GM23338 (cell line): ENCODE measurements around the gene ERMARD. TPM values are rescaled to one million over a fixed set of nuclear protein-coding genes. Genes with fewer than 3 reads are reported as not detected.

Experiments
- ATAC-seq: fragments of 200-7000 bp; cut with Tn5 transposase; 3 replicates; pipeline ENCODE4 v1.9.1; 2020
- DNase-seq: peaks from one replicate; pipeline ENCODE4 v3.0.0-alpha.2; 2015; ENCODE audit warnings: low spot score
- H2AFZ ChIP-seq: fragments of 200-600 bp; sonication (generic); 2 replicates; pipeline ENCODE4 v1.8.0; 2016; ENCODE audit warnings: antibody characterized with exemption, mild to moderate bottlenecking, moderate library complexity
- H3F3A ChIP-seq: fragments of 200-600 bp; sonication (generic); replicated peaks from 2 replicates; pipeline ENCODE4 v1.8.0; 2017; ENCODE audit warnings: antibody characterized with exemption, mixed run types, low read depth
- H3K27ac ChIP-seq: fragments of 200-600 bp; sonication (generic); 2 replicates; pipeline ENCODE4 v1.6.1; 2016; ENCODE audit warnings: low read depth
- H3K27me3 ChIP-seq: fragments of 200-600 bp; sonication (generic); 2 replicates; pipeline ENCODE4 v1.8.0; 2016; ENCODE audit warnings: mild to moderate bottlenecking, mixed run types, moderate library complexity; ENCODE audit not compliant: insufficient read depth
- H3K36me3 ChIP-seq: fragments of 200-600 bp; sonication (generic); 2 replicates; pipeline ENCODE4 v1.8.0; 2016; ENCODE audit warnings: mild to moderate bottlenecking; ENCODE audit not compliant: insufficient read depth
- H3K4me1 ChIP-seq: fragments of 200-600 bp; sonication (generic); 2 replicates; pipeline ENCODE4 v1.8.0; 2016; ENCODE audit warnings: mild to moderate bottlenecking, moderate library complexity; ENCODE audit not compliant: insufficient read depth
- H3K4me2 ChIP-seq: fragments of 200-600 bp; sonication (generic); 2 replicates; pipeline ENCODE4 v1.7.1; 2017; ENCODE audit warnings: mixed run types
- H3K4me3 ChIP-seq: fragments of 200-600 bp; sonication (generic); 2 replicates; pipeline ENCODE4 v1.6.1; 2016; ENCODE audit warnings: mixed run types
- H3K79me2 ChIP-seq: fragments of 200-600 bp; sonication (generic); replicated peaks from 2 replicates; pipeline ENCODE4 v1.8.0; 2017; ENCODE audit warnings: mild to moderate bottlenecking; ENCODE audit not compliant: insufficient read depth
- H3K9me2 ChIP-seq: fragments of 200-600 bp; sonication (generic); 2 replicates; pipeline ENCODE4 v1.8.0; 2017; ENCODE audit not compliant: insufficient read depth
- H4K20me1 ChIP-seq: fragments of 200-600 bp; sonication (generic); replicated peaks from 2 replicates; pipeline ENCODE4 v1.8.0; 2017; ENCODE audit warnings: mild to moderate bottlenecking; ENCODE audit not compliant: insufficient read depth
- H3K27ac Mint-ChIP-seq: 2 replicates; pipeline ENCODE4 v1.8.0; 2020; ENCODE audit warnings: inconsistent platforms, mild to moderate bottlenecking, moderate library complexity, mixed read lengths
- H3K27me3 Mint-ChIP-seq: 3 replicates; pipeline ENCODE4 v1.8.0; 2022; ENCODE audit warnings: low read depth, mild to moderate bottlenecking, moderate library complexity, mixed read lengths, inconsistent platforms; ENCODE audit not compliant: insufficient read depth, poor library complexity
- H3K36me3 Mint-ChIP-seq: 3 replicates; pipeline ENCODE4 v1.8.0; 2021; ENCODE audit warnings: low read depth, mild to moderate bottlenecking, inconsistent platforms, moderate library complexity, mixed read lengths
- H3K4me1 Mint-ChIP-seq: 3 replicates; pipeline ENCODE4 v1.8.0; 2020; ENCODE audit warnings: mild to moderate bottlenecking, inconsistent platforms, mixed read lengths
- H3K4me3 Mint-ChIP-seq: 3 replicates; pipeline ENCODE4 v1.8.0; 2021; ENCODE audit warnings: moderate library complexity, mild to moderate bottlenecking, inconsistent platforms, mixed read lengths
- H3K9me3 Mint-ChIP-seq: 3 replicates; pipeline ENCODE4 v1.8.0; 2020; ENCODE audit warnings: moderate library complexity, mild to moderate bottlenecking, inconsistent platforms, mixed read lengths
- CREB1 ChIP-seq: fragments of 250-450 bp; sonication (Bioruptor Pico); IDR thresholded peaks from 2 replicates; pipeline ENCODE4 v1.5.0; 2020; ENCODE audit warnings: low read depth, mild to moderate bottlenecking, moderate library complexity
- EZH2 ChIP-seq: fragments of 200-600 bp; sonication (generic); IDR thresholded peaks from one replicate; pipeline ENCODE4 v1.8.0; 2017; ENCODE audit warnings: antibody characterized with exemption, mild to moderate bottlenecking, low read depth; ENCODE audit not compliant: unreplicated experiment
- EZH2phosphoT487 ChIP-seq: fragments of 200-600 bp; sonication (generic); IDR thresholded peaks from one replicate; pipeline ENCODE4 v1.8.1; 2018; ENCODE audit warnings: antibody characterized with exemption; ENCODE audit not compliant: unreplicated experiment
- JUNB ChIP-seq: IDR thresholded peaks from one replicate; pipeline ENCODE4 v1.6.1; 2016; ENCODE audit warnings: antibody characterized with exemption; ENCODE audit not compliant: unreplicated experiment
- POLR2AphosphoS5 ChIP-seq: IDR thresholded peaks from 2 replicates; pipeline ENCODE4 v1.6.1; 2016; ENCODE audit warnings: antibody characterized with exemption, low read depth
- STAT1 ChIP-seq: IDR thresholded peaks from one replicate; pipeline ENCODE4 v1.6.1; 2016; ENCODE audit warnings: antibody characterized with exemption; ENCODE audit not compliant: unreplicated experiment
- ZNF114 ChIP-seq: fragments of 250-450 bp; sonication (Bioruptor Pico); IDR thresholded peaks from 2 replicates; pipeline ENCODE4 v1.5.0; 2020; ENCODE audit warnings: mild to moderate bottlenecking, moderate library complexity
- ZNF331 ChIP-seq: fragments of 250-450 bp; sonication (Bioruptor Pico); IDR thresholded peaks from 2 replicates; pipeline ENCODE4 v1.5.0; 2020; ENCODE audit warnings: low read depth, mild to moderate bottlenecking, moderate library complexity
- polyA plus RNA-seq: library from polyadenylated mRNA; unstranded; fragments of >200 nt; fragmentation: Nextera tagmentation; extraction: Ambion mirVana; gene quantifications from 2 replicates; pipeline ENCODE4 v1.2.1, GENCODE V29; 2016
- total RNA-seq: library from RNA; depleted of rRNA; stranded (reverse); fragments of >200 nt; shearing (Covaris generic); gene quantifications from 2 replicates; pipeline ENCODE4 v1.2.3, GENCODE V29; 2014
- TF ChIP-seq, protein P1 (sequence below): IDR thresholded peaks from 2 replicates; pipeline ENCODE4 v1.6.1; 2016; ENCODE audit warnings: antibody characterized with exemption
- TF ChIP-seq, protein P2 (sequence below): IDR thresholded peaks from one replicate; pipeline ENCODE4 v1.6.1; 2018; ENCODE audit warnings: antibody characterized with exemption; ENCODE audit not compliant: unreplicated experiment
- TF ChIP-seq, protein P3 (sequence below): fragments of 250-450 bp; sonication (Bioruptor Pico); IDR thresholded peaks from 2 replicates; pipeline ENCODE4 v1.5.0; 2020; ENCODE audit warnings: mild to moderate bottlenecking, moderate library complexity

Gene ERMARD
- total and polyA plus RNA-seq, 2 experiments from 2014 or later, result 7.6 to 8.6 TPM

DNA sequence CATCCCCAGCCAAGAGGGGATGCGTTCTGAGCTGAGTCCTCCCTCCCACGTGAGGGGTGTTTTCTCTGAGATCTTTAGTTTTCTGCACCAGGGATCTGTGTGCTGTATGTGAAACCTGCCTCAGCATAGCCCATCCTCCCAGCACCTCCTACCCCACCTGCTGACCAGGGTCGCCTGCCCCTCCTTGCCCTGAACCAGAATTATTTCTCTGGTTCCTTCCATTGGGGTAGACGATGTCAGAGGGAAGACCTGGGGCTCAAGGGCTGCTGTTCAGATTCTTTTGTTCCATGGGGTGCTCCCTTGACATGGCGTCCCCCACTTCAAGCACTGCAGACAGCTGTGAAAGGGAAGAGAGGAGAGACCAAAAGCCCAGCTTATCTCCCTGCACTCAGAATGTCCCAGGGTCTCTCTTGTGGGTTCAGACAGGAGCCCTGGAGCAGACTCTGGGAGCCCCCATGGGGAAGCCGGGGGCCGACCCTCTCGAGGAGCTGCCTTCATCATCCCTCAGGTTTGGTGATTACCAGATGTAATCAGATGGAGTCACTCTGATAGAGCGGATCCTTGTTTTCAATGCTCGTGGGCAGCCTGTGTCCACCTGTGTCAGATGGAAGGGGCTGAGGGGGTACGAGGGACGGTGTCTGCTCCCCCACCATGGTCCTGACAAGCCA, 74.3 kb downstream of the ERMARD start (continued):
- TF ChIP-seq, protein P1, sequence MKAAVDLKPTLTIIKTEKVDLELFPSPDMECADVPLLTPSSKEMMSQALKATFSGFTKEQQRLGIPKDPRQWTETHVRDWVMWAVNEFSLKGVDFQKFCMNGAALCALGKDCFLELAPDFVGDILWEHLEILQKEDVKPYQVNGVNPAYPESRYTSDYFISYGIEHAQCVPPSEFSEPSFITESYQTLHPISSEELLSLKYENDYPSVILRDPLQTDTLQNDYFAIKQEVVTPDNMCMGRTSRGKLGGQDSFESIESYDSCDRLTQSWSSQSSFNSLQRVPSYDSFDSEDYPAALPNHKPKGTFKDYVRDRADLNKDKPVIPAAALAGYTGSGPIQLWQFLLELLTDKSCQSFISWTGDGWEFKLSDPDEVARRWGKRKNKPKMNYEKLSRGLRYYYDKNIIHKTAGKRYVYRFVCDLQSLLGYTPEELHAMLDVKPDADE, result no peak
- TF ChIP-seq, protein P2, sequence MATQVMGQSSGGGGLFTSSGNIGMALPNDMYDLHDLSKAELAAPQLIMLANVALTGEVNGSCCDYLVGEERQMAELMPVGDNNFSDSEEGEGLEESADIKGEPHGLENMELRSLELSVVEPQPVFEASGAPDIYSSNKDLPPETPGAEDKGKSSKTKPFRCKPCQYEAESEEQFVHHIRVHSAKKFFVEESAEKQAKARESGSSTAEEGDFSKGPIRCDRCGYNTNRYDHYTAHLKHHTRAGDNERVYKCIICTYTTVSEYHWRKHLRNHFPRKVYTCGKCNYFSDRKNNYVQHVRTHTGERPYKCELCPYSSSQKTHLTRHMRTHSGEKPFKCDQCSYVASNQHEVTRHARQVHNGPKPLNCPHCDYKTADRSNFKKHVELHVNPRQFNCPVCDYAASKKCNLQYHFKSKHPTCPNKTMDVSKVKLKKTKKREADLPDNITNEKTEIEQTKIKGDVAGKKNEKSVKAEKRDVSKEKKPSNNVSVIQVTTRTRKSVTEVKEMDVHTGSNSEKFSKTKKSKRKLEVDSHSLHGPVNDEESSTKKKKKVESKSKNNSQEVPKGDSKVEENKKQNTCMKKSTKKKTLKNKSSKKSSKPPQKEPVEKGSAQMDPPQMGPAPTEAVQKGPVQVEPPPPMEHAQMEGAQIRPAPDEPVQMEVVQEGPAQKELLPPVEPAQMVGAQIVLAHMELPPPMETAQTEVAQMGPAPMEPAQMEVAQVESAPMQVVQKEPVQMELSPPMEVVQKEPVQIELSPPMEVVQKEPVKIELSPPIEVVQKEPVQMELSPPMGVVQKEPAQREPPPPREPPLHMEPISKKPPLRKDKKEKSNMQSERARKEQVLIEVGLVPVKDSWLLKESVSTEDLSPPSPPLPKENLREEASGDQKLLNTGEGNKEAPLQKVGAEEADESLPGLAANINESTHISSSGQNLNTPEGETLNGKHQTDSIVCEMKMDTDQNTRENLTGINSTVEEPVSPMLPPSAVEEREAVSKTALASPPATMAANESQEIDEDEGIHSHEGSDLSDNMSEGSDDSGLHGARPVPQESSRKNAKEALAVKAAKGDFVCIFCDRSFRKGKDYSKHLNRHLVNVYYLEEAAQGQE, result no peak
- TF ChIP-seq EZH2phosphoT487 (no peak), ZNF331 (CRISPR knock-in tag) (no peak), CREB1 (CRISPR knock-in tag) (no peak), JUNB (no peak), ZNF114 (CRISPR knock-in tag) (no peak), EZH2 (no peak), STAT1 (no peak)

DNA sequence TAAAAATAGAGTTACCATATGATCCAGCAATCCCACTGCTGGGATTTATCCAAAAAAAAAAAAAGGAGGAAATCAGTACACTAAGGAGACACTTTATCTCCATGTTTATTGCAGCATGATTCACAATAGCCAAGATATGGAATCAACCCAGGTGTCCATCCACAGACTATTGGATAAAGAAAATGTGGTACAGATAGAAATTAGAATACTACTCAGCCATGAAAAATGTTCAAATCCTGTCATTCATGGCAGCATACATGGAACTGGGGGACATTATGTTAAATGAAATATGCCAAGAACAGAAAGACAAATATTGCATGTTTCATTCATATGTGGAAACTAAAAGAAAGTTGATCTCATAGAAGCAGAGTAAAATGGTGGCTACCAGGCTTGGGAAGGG, 75.3 kb downstream of the ERMARD start:
- ATAC-seq (no peak), DNase-seq (no peak)
- Histone ChIP-seq H3K9me2 (peaks cover 7% of the 10 kb centered on the region; the same call in 1 of the 2 replicates), H3K4me2 (no peak overlapping the region), H3K27me3 (no peaks in the 10 kb centered on the region), H2AFZ (no peak overlapping the region), H4K20me1 (no peaks in the 10 kb centered on the region), H3K36me3 (no peaks in the 10 kb centered on the region), H3K4me3 (no peak overlapping the region), H3K79me2 (no peaks in the 10 kb centered on the region), H3F3A (no peaks in the 10 kb centered on the region), H3K27ac (no peak overlapping the region), H3K4me1 (no peaks in the 10 kb centered on the region)
- H3K36me3 Mint-ChIP-seq, result peaks cover 25% of the 10 kb centered on the region
- H3K4me3 Mint-ChIP-seq, result no peak overlapping the region
- H3K27me3 Mint-ChIP-seq, result peaks cover 19% of the 10 kb centered on the region
- H3K27ac Mint-ChIP-seq, result no peak overlapping the region
- H3K9me3 Mint-ChIP-seq, result peaks cover 31% of the 10 kb centered on the region
- H3K4me1 Mint-ChIP-seq, result peaks cover 13% of the 10 kb centered on the region
- TF ChIP-seq CREB1 (CRISPR knock-in tag) (no peak), ZNF114 (CRISPR knock-in tag) (no peak), POLR2AphosphoS5 (no peak), ZNF331 (CRISPR knock-in tag) (no peak), EZH2phosphoT487 (no peak), EZH2 (no peak)
- TF ChIP-seq, protein P3, sequence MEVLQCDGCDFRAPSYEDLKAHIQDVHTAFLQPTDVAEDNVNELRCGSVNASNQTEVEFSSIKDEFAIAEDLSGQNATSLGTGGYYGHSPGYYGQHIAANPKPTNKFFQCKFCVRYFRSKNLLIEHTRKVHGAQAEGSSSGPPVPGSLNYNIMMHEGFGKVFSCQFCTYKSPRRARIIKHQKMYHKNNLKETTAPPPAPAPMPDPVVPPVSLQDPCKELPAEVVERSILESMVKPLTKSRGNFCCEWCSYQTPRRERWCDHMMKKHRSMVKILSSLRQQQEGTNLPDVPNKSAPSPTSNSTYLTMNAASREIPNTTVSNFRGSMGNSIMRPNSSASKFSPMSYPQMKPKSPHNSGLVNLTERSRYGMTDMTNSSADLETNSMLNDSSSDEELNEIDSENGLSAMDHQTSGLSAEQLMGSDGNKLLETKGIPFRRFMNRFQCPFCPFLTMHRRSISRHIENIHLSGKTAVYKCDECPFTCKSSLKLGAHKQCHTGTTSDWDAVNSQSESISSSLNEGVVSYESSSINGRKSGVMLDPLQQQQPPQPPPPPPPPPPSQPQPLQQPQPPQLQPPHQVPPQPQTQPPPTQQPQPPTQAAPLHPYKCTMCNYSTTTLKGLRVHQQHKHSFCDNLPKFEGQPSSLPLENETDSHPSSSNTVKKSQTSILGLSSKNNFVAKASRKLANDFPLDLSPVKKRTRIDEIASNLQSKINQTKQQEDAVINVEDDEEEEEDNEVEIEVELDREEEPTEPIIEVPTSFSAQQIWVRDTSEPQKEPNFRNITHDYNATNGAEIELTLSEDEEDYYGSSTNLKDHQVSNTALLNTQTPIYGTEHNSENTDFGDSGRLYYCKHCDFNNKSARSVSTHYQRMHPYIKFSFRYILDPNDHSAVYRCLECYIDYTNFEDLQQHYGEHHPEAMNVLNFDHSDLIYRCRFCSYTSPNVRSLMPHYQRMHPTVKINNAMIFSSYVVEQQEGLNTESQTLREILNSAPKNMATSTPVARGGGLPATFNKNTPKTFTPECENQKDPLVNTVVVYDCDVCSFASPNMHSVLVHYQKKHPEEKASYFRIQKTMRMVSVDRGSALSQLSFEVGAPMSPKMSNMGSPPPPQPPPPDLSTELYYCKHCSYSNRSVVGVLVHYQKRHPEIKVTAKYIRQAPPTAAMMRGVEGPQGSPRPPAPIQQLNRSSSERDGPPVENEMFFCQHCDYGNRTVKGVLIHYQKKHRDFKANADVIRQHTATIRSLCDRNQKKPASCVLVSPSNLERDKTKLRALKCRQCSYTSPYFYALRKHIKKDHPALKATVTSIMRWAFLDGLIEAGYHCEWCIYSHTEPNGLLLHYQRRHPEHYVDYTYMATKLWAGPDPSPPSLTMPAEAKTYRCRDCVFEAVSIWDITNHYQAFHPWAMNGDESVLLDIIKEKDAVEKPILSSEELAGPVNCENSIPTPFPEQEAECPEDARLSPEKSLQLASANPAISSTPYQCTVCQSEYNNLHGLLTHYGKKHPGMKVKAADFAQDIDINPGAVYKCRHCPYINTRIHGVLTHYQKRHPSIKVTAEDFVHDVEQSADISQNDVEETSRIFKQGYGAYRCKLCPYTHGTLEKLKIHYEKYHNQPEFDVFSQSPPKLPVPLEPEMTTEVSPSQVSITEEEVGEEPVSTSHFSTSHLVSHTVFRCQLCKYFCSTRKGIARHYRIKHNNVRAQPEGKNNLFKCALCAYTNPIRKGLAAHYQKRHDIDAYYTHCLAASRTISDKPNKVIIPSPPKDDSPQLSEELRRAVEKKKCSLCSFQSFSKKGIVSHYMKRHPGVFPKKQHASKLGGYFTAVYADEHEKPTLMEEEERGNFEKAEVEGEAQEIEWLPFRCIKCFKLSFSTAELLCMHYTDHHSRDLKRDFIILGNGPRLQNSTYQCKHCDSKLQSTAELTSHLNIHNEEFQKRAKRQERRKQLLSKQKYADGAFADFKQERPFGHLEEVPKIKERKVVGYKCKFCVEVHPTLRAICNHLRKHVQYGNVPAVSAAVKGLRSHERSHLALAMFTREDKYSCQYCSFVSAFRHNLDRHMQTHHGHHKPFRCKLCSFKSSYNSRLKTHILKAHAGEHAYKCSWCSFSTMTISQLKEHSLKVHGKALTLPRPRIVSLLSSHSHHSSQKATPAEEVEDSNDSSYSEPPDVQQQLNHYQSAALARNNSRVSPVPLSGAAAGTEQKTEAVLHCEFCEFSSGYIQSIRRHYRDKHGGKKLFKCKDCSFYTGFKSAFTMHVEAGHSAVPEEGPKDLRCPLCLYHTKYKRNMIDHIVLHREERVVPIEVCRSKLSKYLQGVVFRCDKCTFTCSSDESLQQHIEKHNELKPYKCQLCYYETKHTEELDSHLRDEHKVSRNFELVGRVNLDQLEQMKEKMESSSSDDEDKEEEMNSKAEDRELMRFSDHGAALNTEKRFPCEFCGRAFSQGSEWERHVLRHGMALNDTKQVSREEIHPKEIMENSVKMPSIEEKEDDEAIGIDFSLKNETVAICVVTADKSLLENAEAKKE, result no peak
